Islet precursor cell (in vitro differentiated cells): ENCODE data around the gene PRPF39.
"Not testable (repeated sequence)": the region's sequence is repeated elsewhere in the genome, so short reads cannot be mapped to it uniquely, and the experiment has no call there.

Source experiments
- DNase-seq: peaks from one replicate; pipeline ENCODE4 v3.0.0-alpha.2; 2018

Gene PRPF39

DNA sequence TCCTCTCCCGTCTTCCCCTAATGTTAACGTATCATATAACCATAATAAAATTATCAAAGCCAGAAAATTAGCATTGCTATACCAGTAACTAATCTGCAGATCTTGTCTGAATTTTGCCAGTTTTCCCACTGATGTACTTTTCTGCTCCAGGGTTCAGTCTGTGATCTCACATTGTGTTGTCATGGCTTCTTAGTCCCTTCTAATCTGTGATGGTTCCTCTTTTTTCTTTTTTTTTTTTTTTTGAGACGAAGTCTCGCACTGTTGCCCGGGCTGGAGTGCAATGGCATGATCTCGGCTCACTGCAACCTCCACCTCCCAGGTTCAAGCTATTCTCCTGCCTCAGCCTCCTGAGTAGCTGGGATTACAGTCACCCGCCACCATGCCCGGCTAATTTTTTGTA lies 58.2 kb downstream of the PRPF39 start:
- not testable (repeated sequence) for DNase-seq

DNA sequence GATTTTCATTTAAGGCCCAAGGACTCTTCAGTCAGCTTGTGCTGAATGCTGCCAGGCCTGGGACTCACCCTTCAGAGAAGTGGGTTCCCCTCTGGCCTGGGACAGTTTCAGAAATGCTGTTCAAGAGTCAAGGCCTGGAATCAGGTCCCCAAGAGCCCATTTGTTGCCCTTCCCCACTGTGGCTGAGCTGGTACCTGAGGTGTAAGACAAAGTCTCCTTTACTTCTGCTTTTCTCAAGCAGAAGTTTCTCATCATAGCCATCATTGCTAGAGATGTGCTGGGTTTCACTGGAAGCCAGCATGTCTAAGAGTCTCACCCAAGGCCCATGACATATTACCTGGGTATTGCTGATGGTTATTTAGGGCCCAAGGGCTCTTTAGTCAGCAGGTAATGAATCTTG lies 60.7 kb downstream of the PRPF39 start:
- no peak for DNase-seq

GRCh38 chr14:45145214-45145613 lies 61.3 kb downstream of the PRPF39 start:
- DNase-seq: no peak

DNA sequence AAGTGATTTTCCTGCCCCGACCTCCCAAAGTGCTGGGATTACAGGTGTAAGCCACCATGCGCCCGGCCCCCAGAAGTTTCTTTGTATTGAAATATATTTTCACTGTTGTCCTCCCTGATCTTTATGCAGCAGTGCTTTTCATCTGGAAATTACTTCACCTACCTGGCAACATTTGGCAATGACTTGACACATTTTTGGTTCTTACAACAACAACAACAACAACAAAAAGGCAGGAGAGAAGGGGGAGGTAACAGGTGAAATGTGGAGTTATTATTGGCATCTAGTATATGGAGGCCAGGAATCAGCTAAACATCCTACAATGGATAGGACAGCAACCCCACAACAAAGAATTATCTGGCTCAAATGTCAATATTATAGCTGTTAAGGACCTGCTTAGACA lies 65.7 kb downstream of the PRPF39 start:
- no peak for DNase-seq

DNA sequence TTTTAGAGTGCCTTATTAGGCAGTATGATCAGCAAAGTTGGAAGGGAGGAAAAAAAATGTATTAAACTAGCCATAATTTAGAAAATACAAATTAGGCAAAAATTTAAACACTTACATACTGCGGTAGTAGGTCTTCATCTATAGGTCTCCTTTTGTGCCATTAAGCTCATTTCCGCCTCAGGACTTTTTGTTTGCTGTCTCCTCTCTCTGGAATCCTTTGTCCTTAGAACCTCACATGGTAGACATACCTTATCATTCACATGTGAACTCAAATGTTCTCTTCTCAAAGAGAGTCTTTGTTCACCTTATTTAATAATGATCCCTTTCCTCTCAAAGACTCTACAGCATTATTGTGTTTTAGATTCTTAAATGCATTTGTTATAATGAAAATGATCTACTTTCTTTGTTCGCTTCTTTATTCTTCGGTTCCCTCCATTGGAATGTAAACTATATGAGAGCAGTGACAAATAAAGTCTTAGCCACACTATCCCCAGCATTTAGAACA lies 66.5 kb downstream of the PRPF39 start:
- no peak for DNase-seq

- no peak for DNase-seq
Measured at GRCh38 chr14:45156067-45156466, 72.2 kb downstream of the PRPF39 start.
